SK-N-SH (cell line): ENCODE data around the gene PEMT. TPM values are rescaled to one million over a fixed set of nuclear protein-coding genes. Genes with fewer than 3 reads are reported as not detected.

Source experiments
- CTCF ChIA-PET: fragments of 300-600, 350-600 bp; formaldehyde crosslinking; extraction: SDS; loops from one replicate; lab custom pipeline; 2021; lab: Yijun Ruan, JAX
- POLR2A ChIA-PET: fragments of 350-600 bp; sonication (Branson Sonifier 250); formaldehyde crosslinking; extraction: SDS; loops from one replicate; lab custom pipeline; 2020; ENCODE audit warnings: antibody characterized with exemption, inconsistent platforms; lab: Yijun Ruan, JAX
- DNase-seq: peaks from one replicate; pipeline ENCODE4 v3.0.0; 2012
- H2AFZ ChIP-seq: fragments of 200-600 bp; sonication (generic); 2 replicates; pipeline ENCODE4 v1.8.1; 2016; ENCODE audit warnings: antibody characterized with exemption, mild to moderate bottlenecking, low read depth
- H3F3A ChIP-seq: fragments of 200-600 bp; sonication (generic); replicated peaks from 2 replicates; pipeline ENCODE3; 2016; ENCODE audit warnings: antibody characterized with exemption, mild to moderate bottlenecking; ENCODE audit not compliant: insufficient read depth
- H3K27ac ChIP-seq, 2 experiments: fragments of 200-500 bp in 1 of 2; fragments of 200-600 bp in 1 of 2; sonication (Bioruptor generic) in 1 of 2; sonication (generic), shearing (Covaris generic) in 1 of 2; 2 replicates each; pipeline versions ENCODE4 v1.5.1 to v1.6.1; 2014 to 2016; ENCODE audit warnings: low read depth in 2 of 2, inconsistent platforms in 1 of 2, low read length in 1 of 2, mild to moderate bottlenecking in 1 of 2, mixed read lengths in 1 of 2
- H3K27me3 ChIP-seq: fragments of 200-600 bp; sonication (generic), shearing (Covaris generic); 2 replicates; pipeline ENCODE4 v1.6.1; 2016; ENCODE audit warnings: mixed run types; ENCODE audit not compliant: insufficient read depth
- H3K36me3 ChIP-seq, 2 experiments: fragments of 200-500 bp in 1 of 2; fragments of 200-600 bp in 1 of 2; sonication (Bioruptor generic) in 1 of 2; sonication (generic) in 1 of 2; replicated peaks in 1 of 2; 2 replicates each; pipeline versions ENCODE3 to v1.5.1; 2014 to 2016; ENCODE audit warnings: low read length in 1 of 2, mild to moderate bottlenecking in 1 of 2; ENCODE audit not compliant: insufficient read depth in 2 of 2, control insufficient read depth in 1 of 2
- H3K4me1 ChIP-seq, 2 experiments: fragments of 200-500 bp in 1 of 2; fragments of 200-600 bp in 1 of 2; sonication (Bioruptor generic) in 1 of 2; sonication (generic), shearing (Covaris generic) in 1 of 2; 2 replicates each; pipeline versions ENCODE4 v1.5.1 to v1.6.1; 2014 to 2016; ENCODE audit warnings: low read depth in 1 of 2, low read length in 1 of 2, mixed run types in 1 of 2; ENCODE audit not compliant: insufficient read depth in 2 of 2, control insufficient read depth in 1 of 2
- H3K4me2 ChIP-seq: fragments of 200-600 bp; sonication (generic), shearing (Covaris generic); 2 replicates; pipeline ENCODE4 v1.6.1; 2017; ENCODE audit warnings: mixed run types
- H3K4me3 ChIP-seq, 2 experiments: fragments of 200-500 bp in 1 of 2; fragments of 200-600 bp in 1 of 2; sonication (Bioruptor generic) in 1 of 2; sonication (generic), shearing (Covaris generic) in 1 of 2; 2 replicates each; pipeline versions ENCODE4 v1.5.1 to v1.8.1; 2014 to 2016; ENCODE audit warnings: low read depth in 2 of 2, inconsistent platforms in 1 of 2, low read length in 1 of 2, mild to moderate bottlenecking in 1 of 2, mixed read lengths in 1 of 2, moderate library complexity in 1 of 2
- H3K79me2 ChIP-seq: fragments of 200-600 bp; sonication (generic); 2 replicates; pipeline ENCODE4 v1.8.1; 2017; ENCODE audit warnings: mild to moderate bottlenecking; ENCODE audit not compliant: insufficient read depth
- H3K9ac ChIP-seq: fragments of 200-600 bp; sonication (generic); 2 replicates; pipeline ENCODE4 v1.6.1; 2017; ENCODE audit warnings: mixed run types
- H3K9me2 ChIP-seq: fragments of 200-600 bp; sonication (generic); 2 replicates; pipeline ENCODE4 v1.6.1; 2017; ENCODE audit warnings: mixed run types
- H3K9me3 ChIP-seq: fragments of 200-600 bp; sonication (generic); 2 replicates; pipeline ENCODE4 v1.6.1; 2017; ENCODE audit warnings: mixed run types, mild to moderate bottlenecking, moderate library complexity
- H4K20me1 ChIP-seq: fragments of 200-600 bp; sonication (generic); 2 replicates; pipeline ENCODE4 v1.6.1; 2017; ENCODE audit warnings: mild to moderate bottlenecking, mixed run types; ENCODE audit not compliant: insufficient read depth
- CTCF ChIP-seq: fragments of 200-600 bp; sonication (generic); IDR thresholded peaks from 2 replicates; pipeline ENCODE4 v1.6.1; 2017; ENCODE audit warnings: antibody characterized with exemption, mild to moderate bottlenecking, moderate library complexity
- ELF1 ChIP-seq: IDR thresholded peaks from 2 replicates; pipeline ENCODE4 v1.4.0; 2012
- EZH2phosphoT487 ChIP-seq: fragments of 200-600 bp; sonication (generic); IDR thresholded peaks from 2 replicates; pipeline ENCODE4 v1.6.1; 2017; ENCODE audit warnings: low read depth, mixed run types, mild to moderate bottlenecking, antibody characterized with exemption, moderate library complexity, borderline replicate concordance
- FOSL2 ChIP-seq: IDR thresholded peaks from 2 replicates; pipeline ENCODE4 v1.4.0; 2012; ENCODE audit warnings: low read depth, mild to moderate bottlenecking, moderate library complexity, borderline replicate concordance
- GATA2 ChIP-seq: sonication (generic); formaldehyde crosslinking; IDR thresholded peaks from 2 replicates; pipeline ENCODE4 v1.5.0; 2020; ENCODE audit warnings: mild to moderate bottlenecking, missing genetic modification reagents
- IRF3 ChIP-seq: fragments of 150-350 bp; IDR thresholded peaks from 2 replicates; pipeline ENCODE4 v1.6.1; 2016; ENCODE audit warnings: mild to moderate bottlenecking, low read depth, low read length
- JUND ChIP-seq: IDR thresholded peaks from 2 replicates; pipeline ENCODE4 v1.4.0; 2012
- NFIC ChIP-seq: IDR thresholded peaks from 2 replicates; pipeline ENCODE4 v1.4.0; 2012; ENCODE audit warnings: borderline replicate concordance
- NRF1 ChIP-seq: IDR thresholded peaks from 2 replicates; pipeline ENCODE4 v1.6.1; 2012; ENCODE audit warnings: low read depth, mild to moderate bottlenecking, low read length
- PBX3 ChIP-seq: IDR thresholded peaks from 2 replicates; pipeline ENCODE4; 2012
- RCOR1 ChIP-seq: fragments of 150-350 bp; IDR thresholded peaks from 2 replicates; pipeline ENCODE4 v1.6.1; 2017; ENCODE audit warnings: antibody characterized with exemption, low read length
- RFX5 ChIP-seq: IDR thresholded peaks from 2 replicates; pipeline ENCODE4 v1.6.1; 2012; ENCODE audit warnings: mild to moderate bottlenecking, improper control_type of control experiment, low read length
- RXRA ChIP-seq: IDR thresholded peaks from 2 replicates; pipeline ENCODE4 v1.4.0; 2012; ENCODE audit warnings: low read depth, mild to moderate bottlenecking, borderline replicate concordance
- SIN3A ChIP-seq: IDR thresholded peaks from 2 replicates; pipeline ENCODE4 v1.6.1; 2012; ENCODE audit warnings: low read depth, mild to moderate bottlenecking, low read length, moderate library complexity, borderline replicate concordance
- SMC3 ChIP-seq: IDR thresholded peaks from 2 replicates; pipeline ENCODE4 v1.6.1; 2012; ENCODE audit warnings: low read depth, low read length, improper control_type of control experiment
- TAF1 ChIP-seq: IDR thresholded peaks from 2 replicates; pipeline ENCODE4 v1.6.1; 2012; ENCODE audit warnings: low read depth, mild to moderate bottlenecking, low read length, moderate library complexity, borderline replicate concordance
- TCF12 ChIP-seq: IDR thresholded peaks from 2 replicates; pipeline ENCODE4 v1.4.0; 2012
- TEAD4 ChIP-seq: IDR thresholded peaks from 2 replicates; pipeline ENCODE4 v1.4.0; 2012; ENCODE audit warnings: mild to moderate bottlenecking, borderline replicate concordance; ENCODE audit not compliant: insufficient read depth
- USF1 ChIP-seq: IDR thresholded peaks from 2 replicates; pipeline ENCODE4 v1.4.0; 2012; ENCODE audit warnings: low read depth, borderline replicate concordance
- YY1 ChIP-seq: IDR thresholded peaks from 2 replicates; pipeline ENCODE4 v1.4.0; 2012; ENCODE audit warnings: low read depth, mild to moderate bottlenecking
- ZBTB33 ChIP-seq: IDR thresholded peaks from 2 replicates; pipeline ENCODE4 v1.4.0; 2012; ENCODE audit warnings: low read depth, borderline replicate concordance
- WGBS: methylation state at CpG from one replicate; pipeline ENCODE4 v1.1.6; 2017; ENCODE audit warnings: low lambda C conversion rate; 5-methylcytosine and 5-hydroxymethylcytosine counted together
- polyA plus RNA-seq, 3 experiments: library from polyadenylated mRNA; depleted of rRNA; stranded (reverse); fragments of >200 nt; gene quantifications; 2 replicates each; pipeline ENCODE4 v1.2.3, GENCODE V29; 2012

The PEMT gene
- polyA plus RNA-seq, 1 of the 3 experiments (the other 2 are of a cell fraction) = 52.8 TPM

- no peak for TF ChIP-seq JUND
- no peak for TF ChIP-seq TCF12
- no peak for TF ChIP-seq RXRA
- TF ChIP-seq IRF3 = no peak
- TF ChIP-seq PBX3 = no peak
- TF ChIP-seq RCOR1 = no peak
- no peak for TF ChIP-seq ZBTB33
- TF ChIP-seq RFX5 = no peak
- no peak for TF ChIP-seq YY1
- TF ChIP-seq NRF1 = no peak
- no peak for TF ChIP-seq NFIC
- TF ChIP-seq GATA2 = no peak
- no peak for TF ChIP-seq TAF1
- H3K27me3 ChIP-seq = no peaks in the 10 kb centered on the region
- ChIA-PET CTCF (interaction anchor here (1.0 to 4.0 kb wide), 3 partner anchors 77 to 136 kb away, joined by 3 to 18 read pairs (median 16); no protein-coding TSS in a partner anchor), POLR2A (no interaction called here)
- H3K4me1 ChIP-seq = peaks cover 0 to 6% of the 10 kb centered on the region in 2 experiments; a peak in 1 of 4 replicates
- H2AFZ ChIP-seq = no peak overlapping the region
- no peaks in the 10 kb centered on the region for H3K9me3 ChIP-seq
- H3K4me3 ChIP-seq = no peak overlapping the region
- no peak overlapping the region for H3K4me2 ChIP-seq
- H3F3A ChIP-seq = peaks cover 2% of the 10 kb centered on the region
- WGBS = 93% methylated on average over 11 of the region's 11 CpGs
- no peaks in the 10 kb centered on the region; the same call in 1 of the 2 replicates for H3K79me2 ChIP-seq
- no peak overlapping the region for H3K9ac ChIP-seq
- H3K36me3 ChIP-seq = peaks cover 3 to 39% of the 10 kb centered on the region in 2 experiments
- no peak overlapping the region for H3K27ac ChIP-seq
- DNase-seq = no peak
- no peaks in the 10 kb centered on the region for H3K9me2 ChIP-seq
- 0 out of 2 replicates have a peak, but pooled peaks cover 5% of the 10 kb centered on the region for H4K20me1 ChIP-seq
These were observed 99.4 kb downstream of the PEMT start for GRCh38 chr17:17492085-17492484.

GRCh38 chr17:17491546-17491988 lies 99.9 kb downstream of the PEMT start:
- peaks cover 2% of the 10 kb centered on the region for H3F3A ChIP-seq
- WGBS = 90% methylated on average over 6 of the region's 17 CpGs
- H3K9me3 ChIP-seq = no peaks in the 10 kb centered on the region
- no peaks in the 10 kb centered on the region; the same call in 1 of the 2 replicates for H3K79me2 ChIP-seq
- H4K20me1 ChIP-seq = 0 out of 2 replicates have a peak, but pooled peaks cover 5% of the 10 kb centered on the region
- no peak overlapping the region for H2AFZ ChIP-seq
- CTCF ChIA-PET = interaction anchor here (0.5 to 4.0 kb wide), 7 partner anchors 50 to 484 kb away, joined by 3 to 18 read pairs (median 4); no protein-coding TSS in a partner anchor
- no peaks in the 10 kb centered on the region for H3K9me2 ChIP-seq
- H3K4me3 ChIP-seq = no peak overlapping the region
- H3K9ac ChIP-seq = no peak overlapping the region
- H3K27me3 ChIP-seq = no peaks in the 10 kb centered on the region
- POLR2A ChIA-PET = no interaction called here
- H3K4me1 ChIP-seq = peaks cover 0 to 3% of the 10 kb centered on the region in 2 experiments; a peak in 1 of 4 replicates
- no peak overlapping the region for H3K27ac ChIP-seq
- DNase-seq = no peak
- no peak overlapping the region for H3K4me2 ChIP-seq
- H3K36me3 ChIP-seq = peaks cover 3 to 39% of the 10 kb centered on the region in 2 experiments
- TF ChIP-seq YY1 (no peak), ELF1 (no peak), SIN3A (no peak), SMC3 (no peak), CTCF (no peak), EZH2phosphoT487 (no peak), USF1 (no peak), FOSL2 (no peak), TEAD4 (no peak)
